Measurements from ENCODE around the gene HDHD2.
"Not testable (repeated sequence)": the region's sequence is repeated elsewhere in the genome, so short reads cannot be mapped to it uniquely, and the experiment has no call there.

Gene HDHD2

DNA sequence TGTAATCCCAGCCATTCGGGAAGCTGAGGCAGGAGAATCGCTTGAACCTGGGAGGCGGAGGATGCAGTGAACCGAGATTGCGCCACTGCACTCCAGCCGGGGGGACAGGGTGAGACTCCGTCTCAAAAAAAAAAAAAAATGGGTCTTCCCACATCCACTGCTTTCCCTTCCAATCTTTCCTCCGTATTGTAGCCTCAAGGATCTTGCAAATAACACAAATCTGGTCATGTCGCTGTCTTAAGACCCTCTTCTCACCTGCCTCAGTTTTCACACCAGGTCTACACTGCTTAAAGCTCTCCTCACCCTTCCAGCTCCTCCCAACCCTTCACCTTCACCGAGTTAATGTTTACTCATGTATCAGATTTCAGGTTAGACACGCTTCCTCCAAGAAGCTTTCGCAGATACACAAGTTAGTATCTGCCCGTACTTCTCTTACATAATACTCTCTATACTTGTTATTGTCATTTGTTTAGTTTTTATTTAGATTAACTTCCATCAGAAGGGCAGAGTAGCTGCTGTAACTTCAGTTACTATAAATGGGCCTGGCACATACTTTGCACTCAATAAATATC lies 24.3 kb upstream of the HDHD2 start:
- Histone ChIP-seq H3K9ac (ENCODE audit: low read depth, low read length) (no peak overlapping the region), H3K27ac (ENCODE audit: low read depth, low read length) (no peak overlapping the region), H3K4me3 (ENCODE audit: low read length) (peak overlapping the region; percentile 97), H3K4me1 (ENCODE audit: insufficient read depth, low read length) (peaks cover 7% of the 10 kb centered on the region), H3K9me3 (ENCODE audit: insufficient read depth, low read depth, low read length) (no peaks in the 10 kb centered on the region), H3K36me3 (ENCODE audit: insufficient read depth, low read length) (0 out of 2 replicates have a peak, but pooled peaks cover 9% of the 10 kb centered on the region), H3K27me3 (ENCODE audit: insufficient read depth, low read length) (no peaks in the 10 kb centered on the region)
- 83% methylated on average over 12 of the region's 13 CpGs for WGBS

GRCh38 chr18:47172476-47172875 lies 22.2 kb upstream of the HDHD2 start:
- no peak overlapping the region for H3K27ac ChIP-seq (ENCODE audit: low read depth, low read length)
- H3K4me3 ChIP-seq (ENCODE audit: low read length) = no peak overlapping the region
- H3K36me3 ChIP-seq (ENCODE audit: insufficient read depth, low read length) = 0 out of 2 replicates have a peak, but pooled peaks cover 9% of the 10 kb centered on the region
- WGBS = 89% methylated on average over 2 of the region's 2 CpGs
- H3K27me3 ChIP-seq (ENCODE audit: insufficient read depth, low read length) = no peaks in the 10 kb centered on the region
- H3K9ac ChIP-seq (ENCODE audit: low read depth, low read length) = no peak overlapping the region
- peaks cover 7% of the 10 kb centered on the region for H3K4me1 ChIP-seq (ENCODE audit: insufficient read depth, low read length)
- no peaks in the 10 kb centered on the region for H3K9me3 ChIP-seq (ENCODE audit: insufficient read depth, low read depth, low read length)

DNA sequence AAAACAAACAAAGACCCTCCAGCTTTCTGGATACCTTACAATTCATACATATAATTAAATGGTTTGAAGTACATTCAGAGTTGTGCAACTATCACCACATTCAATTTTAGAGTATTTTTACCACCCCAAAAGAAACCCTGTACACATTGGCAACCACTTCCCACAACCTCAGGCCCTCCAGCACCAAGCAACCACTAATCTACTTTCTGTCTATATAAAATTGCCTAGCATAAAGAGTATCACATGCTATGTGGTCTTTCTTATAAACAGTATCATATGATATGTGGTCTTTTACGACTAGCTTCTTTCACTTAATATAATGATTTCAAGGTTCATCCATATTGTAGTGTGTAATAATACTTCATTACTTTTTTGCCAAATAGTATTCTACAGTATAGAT lies 18.6 kb upstream of the HDHD2 start:
- no peaks in the 10 kb centered on the region for H3K27me3 ChIP-seq (ENCODE audit: insufficient read depth, low read length)
- WGBS = no CpG with 5 or more reads among the region's 1 CpG

GRCh38 chr18:47168509-47168908 lies 18.2 kb upstream of the HDHD2 start:
- H3K27ac ChIP-seq (ENCODE audit: low read depth, low read length) = no peak overlapping the region
- no peaks in the 10 kb centered on the region for H3K4me1 ChIP-seq (ENCODE audit: insufficient read depth, low read length)
- peaks cover 8% of the 10 kb centered on the region; the same call in 1 of the 2 replicates for H3K36me3 ChIP-seq (ENCODE audit: insufficient read depth, low read length)
- H3K9ac ChIP-seq (ENCODE audit: low read depth, low read length) = no peak overlapping the region
- no peaks in the 10 kb centered on the region for H3K27me3 ChIP-seq (ENCODE audit: insufficient read depth, low read length)
- H3K9me3 ChIP-seq (ENCODE audit: insufficient read depth, low read depth, low read length) = no peaks in the 10 kb centered on the region
- no peak overlapping the region for H3K4me3 ChIP-seq (ENCODE audit: low read length)

More for the DNA sequence above, 18.6 kb upstream of the HDHD2 start:
- H3K4me1 ChIP-seq (ENCODE audit: insufficient read depth, low read length) = no peaks in the 10 kb centered on the region
- no peak overlapping the region for H3K9ac ChIP-seq (ENCODE audit: low read depth, low read length)
- H3K27ac ChIP-seq (ENCODE audit: low read depth, low read length) = no peak overlapping the region
- H3K4me3 ChIP-seq (ENCODE audit: low read length) = no peak overlapping the region
- no peaks in the 10 kb centered on the region for H3K9me3 ChIP-seq (ENCODE audit: insufficient read depth, low read depth, low read length)
- 0 out of 2 replicates have a peak, but pooled peaks cover 7% of the 10 kb centered on the region for H3K36me3 ChIP-seq (ENCODE audit: insufficient read depth, low read length)

DNA sequence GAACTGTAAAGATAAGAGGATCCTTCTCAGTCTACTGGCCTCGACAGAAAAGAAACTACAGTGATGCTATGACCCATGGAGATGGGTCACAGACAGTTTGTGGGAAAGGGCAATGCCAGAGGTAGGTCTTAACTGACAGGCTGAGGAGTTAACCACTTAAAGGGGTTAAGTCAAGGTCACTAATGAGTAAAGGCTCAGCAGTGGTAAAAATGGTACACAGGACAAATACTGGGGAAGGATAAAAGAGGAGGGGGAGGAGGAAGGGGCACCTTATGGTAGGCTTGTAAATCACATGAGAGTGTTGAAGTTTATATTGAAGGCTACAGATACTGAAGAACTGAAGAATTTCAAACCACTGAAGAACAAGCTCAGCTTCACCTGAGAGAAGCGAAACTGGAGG lies 16.0 kb upstream of the HDHD2 start:
- Histone ChIP-seq H3K27ac (ENCODE audit: low read depth, low read length) (no peak overlapping the region), H3K4me1 (ENCODE audit: insufficient read depth, low read length) (peaks cover 2% of the 10 kb centered on the region; the same call in 1 of the 2 replicates), H3K9me3 (ENCODE audit: insufficient read depth, low read depth, low read length) (no peaks in the 10 kb centered on the region), H3K27me3 (ENCODE audit: insufficient read depth, low read length) (no peaks in the 10 kb centered on the region), H3K4me3 (ENCODE audit: low read length) (no peak overlapping the region), H3K36me3 (ENCODE audit: insufficient read depth, low read length) (peaks cover 2% of the 10 kb centered on the region; the same call in 1 of the 2 replicates), H3K9ac (ENCODE audit: low read depth, low read length) (no peak overlapping the region)
- WGBS = 96% methylated on average over 2 of the region's 2 CpGs

DNA sequence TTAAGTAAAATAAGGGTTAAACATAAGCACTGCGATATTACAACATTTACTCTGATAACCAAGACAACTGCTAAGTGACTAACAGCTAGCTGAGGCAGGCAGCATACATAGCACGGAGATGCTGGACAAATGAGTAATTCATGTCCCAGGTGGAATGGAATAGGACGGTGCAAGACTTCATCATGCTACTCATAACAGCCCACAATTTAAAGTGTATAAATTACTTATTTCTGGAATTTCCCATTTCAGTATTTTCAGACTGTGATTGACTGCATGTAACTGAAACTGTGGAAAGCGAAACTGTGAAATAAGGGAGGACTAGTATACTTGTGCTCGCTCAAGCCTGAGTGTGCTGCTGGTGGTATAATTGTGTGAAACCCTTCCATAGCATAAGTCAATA lies 12.9 kb upstream of the HDHD2 start:
- H3K4me3 ChIP-seq (ENCODE audit: low read length) = no peak overlapping the region
- H3K4me1 ChIP-seq (ENCODE audit: insufficient read depth, low read length) = peaks cover 18% of the 10 kb centered on the region; the same call in 1 of the 2 replicates
- H3K27ac ChIP-seq (ENCODE audit: low read depth, low read length) = no peak overlapping the region
- WGBS = 91% methylated on average over 5 of the region's 5 CpGs
- H3K9ac ChIP-seq (ENCODE audit: low read depth, low read length) = no peak overlapping the region
- H3K27me3 ChIP-seq (ENCODE audit: insufficient read depth, low read length) = no peaks in the 10 kb centered on the region
- peaks cover 2% of the 10 kb centered on the region; the same call in 1 of the 2 replicates for H3K36me3 ChIP-seq (ENCODE audit: insufficient read depth, low read length)
- no peaks in the 10 kb centered on the region for H3K9me3 ChIP-seq (ENCODE audit: insufficient read depth, low read depth, low read length)

DNA sequence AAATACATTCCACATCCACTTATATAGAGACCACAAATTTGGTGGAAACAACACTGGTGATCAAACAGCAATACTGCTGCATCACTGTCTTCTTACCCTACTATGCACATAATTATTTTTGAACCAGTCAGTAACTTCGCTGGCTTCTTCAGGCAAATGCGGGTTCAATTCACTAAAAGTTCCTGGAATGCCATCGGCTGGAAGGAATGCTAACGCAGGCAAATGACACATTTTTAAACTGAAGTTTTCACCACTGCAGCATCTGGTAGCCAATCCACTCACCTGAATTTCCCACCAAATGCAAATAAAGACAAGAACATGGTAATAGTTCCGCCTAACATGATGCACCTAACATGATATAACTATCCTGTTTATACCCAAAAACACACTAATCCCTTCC lies 10.0 kb upstream of the HDHD2 start:
- WGBS = 93% methylated on average over 5 of the region's 5 CpGs

DNA sequence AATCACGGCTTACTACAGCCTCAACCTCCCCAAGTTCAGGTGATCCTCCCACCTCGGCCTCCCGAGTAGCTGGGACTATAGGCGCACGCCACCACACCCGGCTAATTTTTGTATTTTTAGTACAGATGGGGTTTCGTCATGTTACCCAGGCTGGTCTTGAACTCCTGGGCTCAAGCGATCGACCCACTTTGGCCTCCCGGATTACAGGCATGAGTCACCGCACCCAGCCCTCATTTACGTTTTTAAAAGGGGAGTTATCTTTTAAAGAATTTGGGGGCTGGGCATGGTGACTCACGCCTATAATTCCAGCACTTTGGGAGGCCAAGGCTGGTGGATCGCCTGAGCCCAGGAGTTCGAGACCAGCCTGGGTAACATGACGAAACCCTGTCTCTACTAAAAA lies 8.1 kb upstream of the HDHD2 start:
- H3K27ac ChIP-seq (ENCODE audit: low read depth, low read length); H3K9ac ChIP-seq (ENCODE audit: low read depth, low read length); H3K4me3 ChIP-seq (ENCODE audit: low read length); H3K27me3 ChIP-seq (ENCODE audit: insufficient read depth, low read length); H3K9me3 ChIP-seq (ENCODE audit: insufficient read depth, low read depth, low read length): not testable (repeated sequence)
- H3K36me3 ChIP-seq (ENCODE audit: insufficient read depth, low read length) = peaks cover 31% of the 10 kb centered on the region
- 90% methylated on average over 16 of the region's 16 CpGs for WGBS
- H3K4me1 ChIP-seq (ENCODE audit: insufficient read depth, low read length) = peaks cover 18% of the 10 kb centered on the region; the same call in 1 of the 2 replicates

More for the DNA sequence above, 10.0 kb upstream of the HDHD2 start:
- H3K4me1 ChIP-seq (ENCODE audit: insufficient read depth, low read length) = peaks cover 18% of the 10 kb centered on the region; the same call in 1 of the 2 replicates
- H3K4me3 ChIP-seq (ENCODE audit: low read length) = no peak overlapping the region
- no peak overlapping the region for H3K27ac ChIP-seq (ENCODE audit: low read depth, low read length)
- H3K27me3 ChIP-seq (ENCODE audit: insufficient read depth, low read length) = no peaks in the 10 kb centered on the region
- no peaks in the 10 kb centered on the region for H3K9me3 ChIP-seq (ENCODE audit: insufficient read depth, low read depth, low read length)
- H3K36me3 ChIP-seq (ENCODE audit: insufficient read depth, low read length) = peaks cover 14% of the 10 kb centered on the region
- H3K9ac ChIP-seq (ENCODE audit: low read depth, low read length) = no peak overlapping the region

DNA sequence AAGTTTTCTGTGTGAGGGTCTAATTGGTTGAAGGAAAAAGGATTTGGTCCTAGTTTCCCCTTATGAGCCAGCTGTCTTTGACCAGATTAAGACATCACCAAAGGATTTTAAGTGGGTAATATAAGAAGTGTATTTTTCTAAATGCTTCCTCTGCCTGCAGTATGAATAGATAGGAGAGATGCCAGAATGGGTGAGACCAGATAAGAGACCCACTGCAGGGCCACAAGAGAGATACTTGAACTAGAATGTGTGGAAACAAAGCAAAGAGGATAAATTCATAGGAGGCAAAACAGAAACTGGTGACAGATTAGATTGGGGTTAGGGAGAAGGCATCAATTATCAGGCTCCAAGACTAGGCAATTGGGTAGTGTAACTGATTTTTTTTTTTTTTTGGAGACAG lies 1.1 kb upstream of the HDHD2 start:
- Histone ChIP-seq H3K9ac (ENCODE audit: low read depth, low read length) (0 out of 2 replicates have a peak overlapping the region, but pooled peaks have one; percentile 89), H3K4me3 (ENCODE audit: low read length) (peak overlapping the region; percentile 79)

DNA sequence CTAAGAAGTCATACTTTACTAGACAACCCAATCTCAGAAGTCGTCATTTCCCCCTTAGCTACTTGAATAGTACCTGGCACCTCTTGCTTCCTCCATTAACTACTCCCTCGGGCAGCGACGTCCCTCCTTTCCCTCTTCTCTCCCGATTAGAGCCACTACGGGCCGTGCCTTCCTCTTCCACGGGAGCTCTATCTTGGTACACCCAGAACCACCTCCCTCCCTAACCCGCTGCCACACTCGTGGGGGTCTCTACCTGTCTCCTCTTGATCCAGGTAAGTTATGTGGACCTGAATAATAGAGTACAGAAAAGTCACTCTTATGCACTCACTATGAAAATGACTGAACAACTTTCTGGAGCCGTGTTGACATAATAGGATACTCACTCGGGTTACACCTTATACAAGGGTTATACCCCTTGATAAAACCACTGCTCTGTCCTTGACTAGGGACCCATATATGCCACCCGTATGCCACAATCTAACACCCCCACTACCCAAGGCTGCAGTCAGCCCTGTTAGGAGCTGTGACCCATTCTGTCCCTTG lies 595 bp upstream of the HDHD2 start:
- H3K27me3 ChIP-seq (ENCODE audit: insufficient read depth, low read length) = no peaks in the 10 kb centered on the region
- H3K4me3 ChIP-seq (ENCODE audit: low read length) = peak overlapping the region; percentile 79
- H3K4me1 ChIP-seq (ENCODE audit: insufficient read depth, low read length) = peaks cover 12% of the 10 kb centered on the region; the same call in 1 of the 2 replicates
- H3K27ac ChIP-seq (ENCODE audit: low read depth, low read length) = peak overlapping the region; percentile 86
- 14% methylated on average over 11 of the region's 13 CpGs for WGBS
- H3K36me3 ChIP-seq (ENCODE audit: insufficient read depth, low read length) = peaks cover 26% of the 10 kb centered on the region
- peak overlapping the region; percentile 89 for H3K9ac ChIP-seq (ENCODE audit: low read depth, low read length)
- H3K9me3 ChIP-seq (ENCODE audit: insufficient read depth, low read depth, low read length) = no peaks in the 10 kb centered on the region

More for the DNA sequence above, 1.1 kb upstream of the HDHD2 start:
- Histone ChIP-seq H3K36me3 (ENCODE audit: insufficient read depth, low read length) (peaks cover 31% of the 10 kb centered on the region), H3K4me1 (ENCODE audit: insufficient read depth, low read length) (peaks cover 12% of the 10 kb centered on the region; the same call in 1 of the 2 replicates), H3K27me3 (ENCODE audit: insufficient read depth, low read length) (no peaks in the 10 kb centered on the region), H3K9me3 (ENCODE audit: insufficient read depth, low read depth, low read length) (no peaks in the 10 kb centered on the region), H3K27ac (ENCODE audit: low read depth, low read length) (no peak overlapping the region)

DNA sequence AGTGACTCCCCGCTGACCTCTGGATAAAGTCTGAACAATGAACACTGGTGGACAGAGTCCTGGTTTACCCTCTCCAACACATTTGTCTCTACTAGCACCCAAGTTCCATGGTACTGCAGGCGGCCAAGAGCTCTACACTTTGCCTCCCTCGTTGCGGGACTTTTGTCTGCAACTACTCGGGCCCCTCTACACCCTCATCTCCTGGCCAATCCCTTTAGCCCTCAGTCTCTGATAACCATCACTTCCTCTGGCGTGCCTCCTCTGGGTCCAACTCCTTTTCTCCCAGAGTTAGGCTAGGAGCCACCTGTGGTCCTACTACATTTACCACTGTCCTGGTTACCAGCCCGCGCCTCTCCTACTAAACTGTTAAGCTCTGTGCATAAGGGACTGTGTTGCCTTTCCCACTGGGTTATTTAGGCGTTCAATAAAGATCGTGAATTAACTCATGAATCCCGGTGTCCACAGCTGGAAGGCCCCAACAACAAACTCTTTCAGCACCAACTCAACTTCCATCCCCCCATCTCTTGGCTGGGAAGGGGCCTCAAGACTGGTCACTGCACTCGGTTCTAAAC lies 757 bp downstream of the HDHD2 start:
- Histone ChIP-seq H3K9me3 (ENCODE audit: insufficient read depth, low read depth, low read length) (no peaks in the 10 kb centered on the region), H3K36me3 (ENCODE audit: insufficient read depth, low read length) (peaks cover 12% of the 10 kb centered on the region), H3K27me3 (ENCODE audit: insufficient read depth, low read length) (no peaks in the 10 kb centered on the region), H3K27ac (ENCODE audit: low read depth, low read length) (peak overlapping the region; percentile 86), H3K4me1 (ENCODE audit: insufficient read depth, low read length) (peaks cover 12% of the 10 kb centered on the region; the same call in 1 of the 2 replicates), H3K9ac (ENCODE audit: low read depth, low read length) (peak overlapping the region; percentile 89), H3K4me3 (ENCODE audit: low read length) (peak overlapping the region; percentile 79)
- 16% methylated on average over 12 of the region's 12 CpGs for WGBS

Measured in HUES64 (cell line).